Endodermal cell (in vitro differentiated cells): ENCODE measurements around the gene TBC1D19. TPM values are rescaled to one million over a fixed set of nuclear protein-coding genes. Genes with fewer than 3 reads are reported as not detected.

Source experiments
- DNase-seq: peaks from one replicate; pipeline ENCODE4 v3.0.0-alpha.2; 2017
- H3K27ac ChIP-seq: 2 replicates; pipeline ENCODE4 v1.5.1; 2013; ENCODE audit warnings: mild to moderate bottlenecking, low read depth, low read length, moderate library complexity
- H3K27me3 ChIP-seq: 2 replicates; pipeline ENCODE4 v1.6.1; 2013; ENCODE audit warnings: mild to moderate bottlenecking, low read length, moderate library complexity; ENCODE audit not compliant: insufficient read depth, control insufficient read depth, poor library complexity, severe bottlenecking
- H3K36me3 ChIP-seq: 2 replicates; pipeline ENCODE4 v1.7.0; 2013; ENCODE audit warnings: mild to moderate bottlenecking, low read length, moderate library complexity; ENCODE audit not compliant: control insufficient read depth, insufficient read depth
- H3K4me1 ChIP-seq: one replicate; pipeline ENCODE4 v1.7.0; 2013; ENCODE audit warnings: low read length; ENCODE audit not compliant: control insufficient read depth, insufficient read depth
- H3K4me3 ChIP-seq: 2 replicates; pipeline ENCODE4 v1.5.1; 2013; ENCODE audit warnings: mild to moderate bottlenecking, low read length, moderate library complexity
- H3K9ac ChIP-seq: 2 replicates; pipeline ENCODE4 v1.6.1; 2013; ENCODE audit warnings: mild to moderate bottlenecking, low read length, moderate library complexity; ENCODE audit not compliant: poor library complexity, severe bottlenecking; ENCODE audit errors: extremely low read depth
- H3K9me3 ChIP-seq: 2 replicates; pipeline ENCODE4 v1.6.1; 2013; ENCODE audit warnings: mild to moderate bottlenecking, low read length, moderate library complexity; ENCODE audit not compliant: control insufficient read depth
- H3K27ac Mint-ChIP-seq: 2 replicates; pipeline ENCODE4 v1.8.0; 2020; ENCODE audit warnings: mixed read lengths
- H3K27me3 Mint-ChIP-seq: 2 replicates; pipeline ENCODE4 v1.8.0; 2021; ENCODE audit warnings: mild to moderate bottlenecking, mixed read lengths; ENCODE audit not compliant: insufficient read depth
- H3K36me3 Mint-ChIP-seq: 2 replicates; pipeline ENCODE4 v1.8.0; 2020; ENCODE audit warnings: low read depth, mixed read lengths
- H3K4me1 Mint-ChIP-seq: 2 replicates; pipeline ENCODE4 v1.8.0; 2020; ENCODE audit warnings: mixed read lengths
- H3K4me3 Mint-ChIP-seq: 2 replicates; pipeline ENCODE4 v1.8.0; 2020; ENCODE audit warnings: mild to moderate bottlenecking, moderate library complexity, mixed read lengths
- H3K9me3 Mint-ChIP-seq: 2 replicates; pipeline ENCODE4 v1.8.0; 2020; ENCODE audit warnings: mild to moderate bottlenecking, mixed read lengths
- CTCF ChIP-seq: fragments of 200-600 bp; sonication (generic); conservative IDR thresholded peaks from 2 replicates; pipeline ENCODE4 v1.5.0; 2021; ENCODE audit warnings: antibody characterized with exemption, mild to moderate bottlenecking
- WGBS, 2 experiments: methylation state at CpG; one replicate each; pipeline versions ENCODE4 v1.1.5 to v1.1.7; 2013; ENCODE audit warnings: missing lambda C conversion rate in 2 of 2, mixed read lengths in 1 of 2; ENCODE audit not compliant: insufficient coverage in 1 of 2, insufficient read length in 1 of 2; 5-methylcytosine and 5-hydroxymethylcytosine counted together
- total RNA-seq, 2 donors: library from RNA; stranded (reverse); fragmentation: NEBNext Ultra II Directional in 1 of 2; extraction: Animal tissue kit (Norgen Biotek cat#: 25700) in 1 of 2; gene quantifications; 2 replicates in 1 of 2; 3 replicates in 1 of 2; pipeline ENCODE4 v1.2.1, GENCODE V29; 2021

The TBC1D19 gene
- total RNA-seq, 2 donors from 2014 or later: 7.0 to 9.9 TPM

DNA sequence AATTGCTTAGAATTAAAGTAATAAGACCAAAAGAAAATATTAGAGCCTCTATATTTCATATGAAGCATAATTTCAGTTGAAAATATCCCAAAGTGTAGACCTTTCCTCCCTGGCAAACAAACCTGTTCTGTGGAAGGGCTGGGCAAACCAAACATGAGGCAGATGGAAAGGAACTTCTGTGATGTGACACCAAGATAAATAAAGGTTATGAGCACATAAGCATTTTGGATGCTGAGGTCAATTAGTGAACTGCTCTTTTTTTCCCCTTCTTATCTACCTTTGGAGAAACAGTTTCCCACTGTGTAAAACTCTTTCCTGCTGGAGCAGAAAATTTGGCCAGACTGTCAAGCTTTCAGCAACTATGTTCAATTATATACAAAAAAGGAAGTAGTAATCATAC, 167.1 kb downstream of the TBC1D19 start:
- Histone ChIP-seq H3K27me3 (no peaks in the 10 kb centered on the region), H3K9ac (no peak overlapping the region), H3K4me1 (no peaks in the 10 kb centered on the region), H3K4me3 (no peak overlapping the region), H3K9me3 (no peaks in the 10 kb centered on the region), H3K27ac (no peak overlapping the region), H3K36me3 (no peaks in the 10 kb centered on the region)
- DNase-seq: no peak
- no peaks in the 10 kb centered on the region for H3K4me1 Mint-ChIP-seq
- H3K36me3 Mint-ChIP-seq: no peaks in the 10 kb centered on the region
- H3K4me3 Mint-ChIP-seq: no peak overlapping the region
- no peak overlapping the region for H3K27ac Mint-ChIP-seq
- TF ChIP-seq CTCF: no peak
- H3K9me3 Mint-ChIP-seq: no peaks in the 10 kb centered on the region
- no peaks in the 10 kb centered on the region for H3K27me3 Mint-ChIP-seq

GRCh38 chr4:26751838-26752237, 168.0 kb downstream of the TBC1D19 start:
- Mint-ChIP-seq H3K4me1 (peaks cover 1% of the 10 kb centered on the region), H3K36me3 (no peaks in the 10 kb centered on the region), H3K27me3 (no peaks in the 10 kb centered on the region), H3K27ac (no peak overlapping the region), H3K9me3 (no peaks in the 10 kb centered on the region), H3K4me3 (no peak overlapping the region)
- no peaks in the 10 kb centered on the region for H3K4me1 ChIP-seq
- no peaks in the 10 kb centered on the region for H3K9me3 ChIP-seq
- no peaks in the 10 kb centered on the region for H3K27me3 ChIP-seq
- WGBS, 2 experiments: no CpG with 5 or more reads among the region's 1 CpG
- no peak for DNase-seq
- no peak for TF ChIP-seq CTCF
- H3K27ac ChIP-seq: no peak overlapping the region
- no peaks in the 10 kb centered on the region for H3K36me3 ChIP-seq
- H3K9ac ChIP-seq: no peak overlapping the region
- H3K4me3 ChIP-seq: no peak overlapping the region

DNA sequence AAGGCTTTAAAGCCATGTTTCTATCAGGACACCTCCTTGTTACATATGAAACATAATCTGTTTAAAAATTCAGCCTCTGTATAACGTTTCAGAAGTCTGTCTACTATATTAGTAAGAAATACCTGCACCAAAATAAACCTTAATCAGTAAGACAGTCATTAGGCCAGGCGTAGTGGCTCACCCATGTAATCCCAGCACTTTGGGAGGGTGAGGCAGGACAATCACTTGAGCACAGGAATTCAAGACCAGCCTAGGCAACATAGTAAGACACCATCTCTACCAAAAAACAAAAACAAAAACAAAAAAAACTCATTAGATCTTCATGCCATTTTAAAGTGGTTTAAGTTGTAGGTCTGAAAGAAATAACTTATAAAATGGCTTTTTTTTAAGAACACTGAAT, 169.3 kb downstream of the TBC1D19 start:
- no peak for DNase-seq
- Mint-ChIP-seq H3K4me3 (no peak overlapping the region), H3K27ac (no peak overlapping the region), H3K9me3 (no peaks in the 10 kb centered on the region), H3K4me1 (peaks cover 1% of the 10 kb centered on the region), H3K36me3 (no peaks in the 10 kb centered on the region), H3K27me3 (no peaks in the 10 kb centered on the region)
- no peak overlapping the region for H3K9ac ChIP-seq
- H3K36me3 ChIP-seq: no peaks in the 10 kb centered on the region
- no peak overlapping the region for H3K4me3 ChIP-seq
- no peaks in the 10 kb centered on the region for H3K4me1 ChIP-seq
- no peaks in the 10 kb centered on the region for H3K9me3 ChIP-seq
- H3K27me3 ChIP-seq: no peaks in the 10 kb centered on the region
- H3K27ac ChIP-seq: no peak overlapping the region
- 92 to 100% methylated on average over 1 to 2 of the region's 2 CpGs for WGBS, 2 experiments
- TF ChIP-seq CTCF: no peak
